Progenitor cell of endocrine pancreas (in vitro differentiated cells): ENCODE measurements around the gene KIF25. TPM values are rescaled to one million over a fixed set of nuclear protein-coding genes. Genes with fewer than 3 reads are reported as not detected.

Experiments
- DNase-seq: peaks from one replicate; pipeline ENCODE4 v3.0.0; 2021; ENCODE audit warnings: low spot score; ENCODE audit not compliant: unreplicated experiment
- H3K27ac Mint-ChIP-seq: 2 replicates; pipeline ENCODE4 v1.8.0; 2021; ENCODE audit warnings: mild to moderate bottlenecking, moderate library complexity, mixed read lengths
- H3K27me3 Mint-ChIP-seq: 2 replicates; pipeline ENCODE4 v1.8.0; 2021; ENCODE audit warnings: mixed read lengths
- H3K36me3 Mint-ChIP-seq: 2 replicates; pipeline ENCODE4 v1.8.0; 2022; ENCODE audit warnings: mixed read lengths; ENCODE audit not compliant: insufficient read depth
- H3K4me1 Mint-ChIP-seq: 2 replicates; pipeline ENCODE4 v1.8.0; 2021; ENCODE audit warnings: low read depth, mixed read lengths
- H3K4me3 Mint-ChIP-seq: 2 replicates; pipeline ENCODE4 v1.8.0; 2021; ENCODE audit warnings: low read depth, mild to moderate bottlenecking, moderate library complexity, mixed read lengths
- H3K9me3 Mint-ChIP-seq: 2 replicates; pipeline ENCODE4 v1.8.0; 2021; ENCODE audit warnings: low read depth, mixed read lengths
- total RNA-seq: library from RNA; stranded (reverse); gene quantifications from 2 replicates; pipeline ENCODE4 v1.2.1, GENCODE V29; 2021
- TF ChIP-seq, protein P1 (sequence below): fragments of 200-600 bp; sonication (generic); IDR thresholded peaks from one replicate; pipeline ENCODE4 v1.5.0; 2021; ENCODE audit warnings: antibody characterized with exemption, mild to moderate bottlenecking; ENCODE audit not compliant: unreplicated experiment

Gene KIF25
- total RNA-seq, 1 donor from 2014 or later, result not detected

DNA sequence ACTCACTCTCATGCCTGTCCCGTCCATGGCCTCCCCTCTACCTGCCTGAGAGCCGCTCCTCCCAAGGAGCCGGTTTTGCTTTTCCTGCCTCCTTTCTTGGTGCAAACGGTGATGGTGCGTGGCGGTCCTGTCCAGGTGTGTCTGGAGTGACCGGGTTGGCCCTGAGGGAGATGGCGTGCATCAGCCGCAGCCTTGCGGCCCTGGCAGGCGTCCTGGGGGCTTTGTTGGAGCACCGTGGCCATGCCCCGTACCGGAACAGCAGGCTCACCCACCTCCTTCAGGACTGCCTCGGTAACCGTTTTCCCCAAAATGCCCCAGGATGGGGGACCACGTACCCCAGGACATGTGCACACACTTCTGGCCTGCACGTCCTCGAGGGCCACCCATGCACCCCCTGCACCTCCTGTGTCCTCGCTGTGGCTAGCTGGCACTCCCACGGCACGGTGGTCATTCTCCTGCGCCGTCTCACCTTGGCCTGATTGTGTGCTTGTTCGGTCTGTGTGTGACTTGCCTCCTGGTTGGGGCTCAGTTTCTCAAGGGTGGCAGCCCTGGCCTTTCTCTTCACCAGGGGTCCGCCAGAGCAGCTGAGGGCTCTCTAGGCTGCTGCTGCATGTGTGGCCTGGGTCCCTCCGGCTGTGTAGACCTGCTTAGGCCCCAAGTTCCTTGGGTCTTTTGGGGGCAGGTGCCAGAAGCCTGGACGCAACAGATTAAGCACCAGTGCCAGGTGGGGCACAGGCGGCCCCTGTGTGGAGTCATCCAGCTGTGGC, 45.1 kb downstream of the KIF25 start:
- no peaks in the 10 kb centered on the region for H3K4me1 Mint-ChIP-seq
- no peak for DNase-seq
- H3K27me3 Mint-ChIP-seq, result no peaks in the 10 kb centered on the region
- H3K9me3 Mint-ChIP-seq, result peaks cover 8% of the 10 kb centered on the region
- TF ChIP-seq, protein P1, sequence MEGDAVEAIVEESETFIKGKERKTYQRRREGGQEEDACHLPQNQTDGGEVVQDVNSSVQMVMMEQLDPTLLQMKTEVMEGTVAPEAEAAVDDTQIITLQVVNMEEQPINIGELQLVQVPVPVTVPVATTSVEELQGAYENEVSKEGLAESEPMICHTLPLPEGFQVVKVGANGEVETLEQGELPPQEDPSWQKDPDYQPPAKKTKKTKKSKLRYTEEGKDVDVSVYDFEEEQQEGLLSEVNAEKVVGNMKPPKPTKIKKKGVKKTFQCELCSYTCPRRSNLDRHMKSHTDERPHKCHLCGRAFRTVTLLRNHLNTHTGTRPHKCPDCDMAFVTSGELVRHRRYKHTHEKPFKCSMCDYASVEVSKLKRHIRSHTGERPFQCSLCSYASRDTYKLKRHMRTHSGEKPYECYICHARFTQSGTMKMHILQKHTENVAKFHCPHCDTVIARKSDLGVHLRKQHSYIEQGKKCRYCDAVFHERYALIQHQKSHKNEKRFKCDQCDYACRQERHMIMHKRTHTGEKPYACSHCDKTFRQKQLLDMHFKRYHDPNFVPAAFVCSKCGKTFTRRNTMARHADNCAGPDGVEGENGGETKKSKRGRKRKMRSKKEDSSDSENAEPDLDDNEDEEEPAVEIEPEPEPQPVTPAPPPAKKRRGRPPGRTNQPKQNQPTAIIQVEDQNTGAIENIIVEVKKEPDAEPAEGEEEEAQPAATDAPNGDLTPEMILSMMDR, result no peak
- H3K27ac Mint-ChIP-seq, result no peak overlapping the region
- H3K36me3 Mint-ChIP-seq, result no peaks in the 10 kb centered on the region
- no peak overlapping the region for H3K4me3 Mint-ChIP-seq

- TF ChIP-seq, protein P1, result no peak
- Mint-ChIP-seq H3K4me3 (no peak overlapping the region), H3K4me1 (no peaks in the 10 kb centered on the region), H3K36me3 (no peaks in the 10 kb centered on the region), H3K27me3 (no peaks in the 10 kb centered on the region), H3K9me3 (peaks cover 6% of the 10 kb centered on the region), H3K27ac (no peak overlapping the region)
- DNase-seq, result no peak
Measured at GRCh38 chr6:168043193-168043847, 45.8 kb downstream of the KIF25 start.

DNA sequence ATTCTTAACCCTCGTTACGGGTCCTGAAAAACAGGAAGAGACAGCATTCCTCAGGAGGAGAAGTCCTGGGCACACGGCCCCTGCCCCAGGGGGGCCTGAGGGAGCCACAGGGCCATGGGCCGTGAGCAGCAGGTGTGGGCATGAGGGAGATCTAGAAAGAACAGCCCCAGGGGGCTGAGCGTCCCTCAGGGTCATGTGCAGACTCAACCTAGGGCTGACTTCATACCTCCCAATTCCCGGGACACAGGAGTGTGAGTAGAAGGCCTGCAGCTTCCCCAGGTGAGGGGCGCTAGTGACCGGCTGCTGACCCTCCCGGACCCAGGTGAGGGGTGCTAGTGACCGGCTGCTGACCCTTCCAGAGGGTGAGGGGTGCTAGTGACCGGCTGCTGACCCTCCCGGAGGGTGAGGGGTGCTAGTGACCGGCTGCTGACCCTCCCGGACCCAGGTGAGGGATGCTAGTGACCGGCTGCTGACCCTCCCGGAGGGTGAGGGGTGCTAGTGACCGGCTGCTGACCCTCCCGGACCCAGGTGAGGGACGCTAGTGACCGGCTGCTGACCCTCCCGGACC, 46.5 kb downstream of the KIF25 start:
- Mint-ChIP-seq H3K4me3 (no peak overlapping the region), H3K9me3 (peaks cover 5% of the 10 kb centered on the region), H3K36me3 (no peaks in the 10 kb centered on the region), H3K4me1 (no peaks in the 10 kb centered on the region), H3K27me3 (no peaks in the 10 kb centered on the region), H3K27ac (no peak overlapping the region)
- TF ChIP-seq, protein P1, result no peak
- DNase-seq, result no peak

DNA sequence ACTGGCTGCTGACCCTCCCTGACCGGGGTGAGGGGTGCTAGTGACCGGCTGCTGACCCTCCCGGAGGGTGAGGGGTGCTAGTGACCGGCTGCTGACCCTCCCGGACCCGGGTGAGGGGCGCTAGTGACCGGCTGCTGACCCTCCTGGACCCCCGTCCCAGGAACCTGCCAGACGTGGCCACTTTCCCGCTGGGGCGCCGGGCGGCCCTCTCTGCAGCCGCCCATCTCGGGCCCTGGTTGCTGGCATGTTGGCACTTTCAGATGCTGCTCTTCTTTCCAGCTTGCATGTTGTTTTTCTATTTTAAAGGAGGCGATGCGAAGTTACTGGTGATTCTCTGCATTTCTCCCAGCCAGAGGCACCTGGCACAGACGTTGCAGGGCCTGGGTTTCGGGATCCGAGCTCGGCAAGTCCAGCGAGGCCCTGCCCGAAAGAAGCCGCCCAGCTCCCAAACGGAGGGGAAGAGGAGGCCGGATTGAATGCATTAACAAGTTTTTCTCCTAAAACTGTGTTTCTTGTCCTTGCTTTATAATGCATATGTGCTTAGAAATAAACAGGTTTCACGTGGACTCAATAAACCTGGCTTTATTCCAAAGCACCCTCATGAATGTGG, 47.2 kb downstream of the KIF25 start:
- Mint-ChIP-seq H3K9me3 (peaks cover 3% of the 10 kb centered on the region), H3K27me3 (no peaks in the 10 kb centered on the region), H3K36me3 (no peaks in the 10 kb centered on the region), H3K4me1 (no peaks in the 10 kb centered on the region), H3K27ac (no peak overlapping the region), H3K4me3 (no peak overlapping the region)
- DNase-seq, result no peak
- TF ChIP-seq, protein P1, result no peak

GRCh38 chr6:168045141-168045691, 47.7 kb downstream of the KIF25 start:
- Mint-ChIP-seq H3K9me3 (no peaks in the 10 kb centered on the region), H3K4me3 (no peak overlapping the region), H3K27me3 (no peaks in the 10 kb centered on the region), H3K27ac (no peak overlapping the region), H3K36me3 (no peaks in the 10 kb centered on the region), H3K4me1 (no peaks in the 10 kb centered on the region)
- no peak for DNase-seq
- TF ChIP-seq, protein P1, result peak; percentile 25
